Measurements from ENCODE around the gene ABCA13. TPM values are rescaled to one million over a fixed set of nuclear protein-coding genes. Genes with fewer than 3 reads are reported as not detected.

Gene ABCA13
- total RNA-seq: not detected in 2 replicates

GRCh38 chr7:48171202-48171601 lies at the start of gene ABCA13:
ABCA13 (plus strand) TSS chr7:48171458; CDS start chr7:48171484, 26 bp downstream.

Other genes with a start within 250 kb of the ABCA13 start
- 0.29 and 0.69 TPM in 2 replicates for gene PKD1L1, start 223.0 kb upstream of the ABCA13 start, total RNA-seq
- gene HUS1, start 191.8 kb upstream of the ABCA13 start, total RNA-seq: 19.5 and 27.9 TPM in 2 replicates
- gene SUN3, start 142.4 kb upstream of the ABCA13 start, total RNA-seq: not detected in 2 replicates
- not detected in 2 replicates for gene C7orf57, start 135.9 kb upstream of the ABCA13 start, total RNA-seq
- 9.7 and 12.5 TPM in 2 replicates for gene UPP1, start 82.2 kb upstream of the ABCA13 start, total RNA-seq

Measured in cardiac ventricle fibroblast (primary cell).